Measurements from ENCODE around the gene IL4I1.

The IL4I1 gene

GRCh38 chr19:49887665-49888509 is 8.8 kb downstream of the IL4I1 start:
- no peaks in the 10 kb centered on the region for H3K79me2 ChIP-seq (ENCODE audit: insufficient read depth, low read length)
- H3K9ac ChIP-seq (ENCODE audit: low read depth, low read length, poor library complexity, severe bottlenecking), result no peak overlapping the region
- H3K36me3 ChIP-seq (ENCODE audit: insufficient read depth, low read length), result peaks cover 10% of the 10 kb centered on the region; the same call in 1 of the 2 replicates
- TF ChIP-seq, protein P1, sequence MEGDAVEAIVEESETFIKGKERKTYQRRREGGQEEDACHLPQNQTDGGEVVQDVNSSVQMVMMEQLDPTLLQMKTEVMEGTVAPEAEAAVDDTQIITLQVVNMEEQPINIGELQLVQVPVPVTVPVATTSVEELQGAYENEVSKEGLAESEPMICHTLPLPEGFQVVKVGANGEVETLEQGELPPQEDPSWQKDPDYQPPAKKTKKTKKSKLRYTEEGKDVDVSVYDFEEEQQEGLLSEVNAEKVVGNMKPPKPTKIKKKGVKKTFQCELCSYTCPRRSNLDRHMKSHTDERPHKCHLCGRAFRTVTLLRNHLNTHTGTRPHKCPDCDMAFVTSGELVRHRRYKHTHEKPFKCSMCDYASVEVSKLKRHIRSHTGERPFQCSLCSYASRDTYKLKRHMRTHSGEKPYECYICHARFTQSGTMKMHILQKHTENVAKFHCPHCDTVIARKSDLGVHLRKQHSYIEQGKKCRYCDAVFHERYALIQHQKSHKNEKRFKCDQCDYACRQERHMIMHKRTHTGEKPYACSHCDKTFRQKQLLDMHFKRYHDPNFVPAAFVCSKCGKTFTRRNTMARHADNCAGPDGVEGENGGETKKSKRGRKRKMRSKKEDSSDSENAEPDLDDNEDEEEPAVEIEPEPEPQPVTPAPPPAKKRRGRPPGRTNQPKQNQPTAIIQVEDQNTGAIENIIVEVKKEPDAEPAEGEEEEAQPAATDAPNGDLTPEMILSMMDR (conservative IDR thresholded peaks at IDR 0.05; ENCODE audit: low read length), result no peak
- no peak for TF ChIP-seq EZH2phosphoT487 (IDR thresholded peaks at IDR 0.05; ENCODE audit: borderline replicate concordance)
- H3K4me1 ChIP-seq (ENCODE audit: insufficient read depth, low read length, poor library complexity, severe bottlenecking), result no peaks in the 10 kb centered on the region
- no peak overlapping the region for H2AFZ ChIP-seq (ENCODE audit: low read length)
- H3K9me2 ChIP-seq (replicated peaks; ENCODE audit: low read depth, low read length), result no peaks in the 10 kb centered on the region
- no peak overlapping the region for H3K4me3 ChIP-seq (ENCODE audit: low read length, poor library complexity, severe bottlenecking)
- H3K27me3 ChIP-seq (ENCODE audit: insufficient read depth, low read length, poor library complexity, severe bottlenecking), result no peaks in the 10 kb centered on the region
- no peaks in the 10 kb centered on the region for H4K20me1 ChIP-seq (ENCODE audit: insufficient read depth, low read length, poor library complexity, severe bottlenecking)
- no peaks in the 10 kb centered on the region for H3K9me3 ChIP-seq (ENCODE audit: insufficient read depth, low read depth, low read length)
- no peak overlapping the region for H3K4me2 ChIP-seq (ENCODE audit: low read depth, low read length, poor library complexity, severe bottlenecking)
- H3F3A ChIP-seq (ENCODE audit: low read depth), result no peaks in the 10 kb centered on the region

GRCh38 chr19:49887037-49887664 is 9.5 kb downstream of the IL4I1 start:
- no peak for TF ChIP-seq EZH2phosphoT487 (IDR thresholded peaks at IDR 0.05; ENCODE audit: borderline replicate concordance)
- TF ChIP-seq, protein P1 (conservative IDR thresholded peaks at IDR 0.05; ENCODE audit: low read length), result no peak
- H3K79me2 ChIP-seq (ENCODE audit: insufficient read depth, low read length), result no peaks in the 10 kb centered on the region
- no peak overlapping the region for H3K4me3 ChIP-seq (ENCODE audit: low read length, poor library complexity, severe bottlenecking)
- no peaks in the 10 kb centered on the region for H3K4me1 ChIP-seq (ENCODE audit: insufficient read depth, low read length, poor library complexity, severe bottlenecking)
- H3K27me3 ChIP-seq (ENCODE audit: insufficient read depth, low read length, poor library complexity, severe bottlenecking), result no peaks in the 10 kb centered on the region
- H3K4me2 ChIP-seq (ENCODE audit: low read depth, low read length, poor library complexity, severe bottlenecking), result no peak overlapping the region
- H4K20me1 ChIP-seq (ENCODE audit: insufficient read depth, low read length, poor library complexity, severe bottlenecking), result no peaks in the 10 kb centered on the region
- H2AFZ ChIP-seq (ENCODE audit: low read length), result no peak overlapping the region
- no peak overlapping the region for H3K9ac ChIP-seq (ENCODE audit: low read depth, low read length, poor library complexity, severe bottlenecking)
- no peaks in the 10 kb centered on the region for H3F3A ChIP-seq (ENCODE audit: low read depth)
- H3K9me3 ChIP-seq (ENCODE audit: insufficient read depth, low read depth, low read length), result no peaks in the 10 kb centered on the region
- H3K9me2 ChIP-seq (replicated peaks; ENCODE audit: low read depth, low read length), result no peaks in the 10 kb centered on the region
- H3K36me3 ChIP-seq (ENCODE audit: insufficient read depth, low read length), result peaks cover 12% of the 10 kb centered on the region; the same call in 1 of the 2 replicates

DNA sequence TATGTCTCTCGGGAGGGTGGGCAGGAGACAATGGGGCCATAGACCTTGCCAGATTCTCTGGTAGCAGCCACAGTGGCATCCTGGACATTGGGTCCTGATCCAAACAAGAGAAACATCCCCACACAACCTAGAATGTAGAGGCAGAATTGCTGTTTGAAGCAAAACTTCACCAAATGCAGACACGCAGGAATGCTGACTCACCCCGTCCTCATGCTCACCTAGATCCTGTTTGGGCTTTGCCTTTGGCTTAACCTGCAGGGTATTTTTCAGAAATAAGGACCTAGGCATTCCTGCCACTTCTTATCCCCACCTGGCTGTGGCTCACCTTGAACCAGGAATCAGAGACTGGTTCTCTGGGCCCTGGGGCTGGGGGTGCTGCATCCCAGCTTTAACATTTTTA is 11.9 kb downstream of the IL4I1 start:
- H3K4me2 ChIP-seq (ENCODE audit: low read depth, low read length, poor library complexity, severe bottlenecking), result no peak overlapping the region
- H3K4me3 ChIP-seq (ENCODE audit: low read length, poor library complexity, severe bottlenecking), result no peak overlapping the region
- peaks cover 17% of the 10 kb centered on the region; the same call in 1 of the 2 replicates for H3K36me3 ChIP-seq (ENCODE audit: insufficient read depth, low read length)

More for the DNA sequence above, 11.9 kb downstream of the IL4I1 start:
- Histone ChIP-seq H2AFZ (ENCODE audit: low read length) (no peak overlapping the region), H3K9ac (ENCODE audit: low read depth, low read length, poor library complexity, severe bottlenecking) (no peak overlapping the region), H3K79me2 (ENCODE audit: insufficient read depth, low read length) (no peaks in the 10 kb centered on the region), H3F3A (ENCODE audit: low read depth) (no peaks in the 10 kb centered on the region), H3K27me3 (ENCODE audit: insufficient read depth, low read length, poor library complexity, severe bottlenecking) (no peaks in the 10 kb centered on the region), H4K20me1 (ENCODE audit: insufficient read depth, low read length, poor library complexity, severe bottlenecking) (no peaks in the 10 kb centered on the region), H3K9me3 (ENCODE audit: insufficient read depth, low read depth, low read length) (no peaks in the 10 kb centered on the region), H3K9me2 (replicated peaks; ENCODE audit: low read depth, low read length) (no peaks in the 10 kb centered on the region), H3K4me1 (ENCODE audit: insufficient read depth, low read length, poor library complexity, severe bottlenecking) (no peaks in the 10 kb centered on the region)
- no peak for TF ChIP-seq EZH2phosphoT487 (IDR thresholded peaks at IDR 0.05; ENCODE audit: borderline replicate concordance)
- TF ChIP-seq, protein P1 (conservative IDR thresholded peaks at IDR 0.05; ENCODE audit: low read length), result no peak
